ENCODE measurements around the gene UROC1. TPM values are rescaled to one million over a fixed set of nuclear protein-coding genes. Genes with fewer than 3 reads are reported as not detected.

The UROC1 gene
- total and polyA plus RNA-seq, 2 of the 4 experiments (the other 2 are of a cell fraction) = not detected

GRCh38 chr3:126554560-126555525 lies 37.3 kb upstream of the UROC1 start:
- POLR2A ChIA-PET (ENCODE audit: unreplicated experiment) = no interaction called here
- TF ChIP-seq RAD21 (IDR thresholded peaks at IDR 0.05; ENCODE audit: low read length) (no peak), MXI1 (IDR thresholded peaks at IDR 0.05; ENCODE audit: borderline replicate concordance, low read depth, low read length) (no peak), FOS (IDR thresholded peaks at IDR 0.05; ENCODE audit: low read depth, low read length) (no peak), RFX5 (IDR thresholded peaks at IDR 0.05; ENCODE audit: low read depth, low read length) (no peak), USF2 (IDR thresholded peaks at IDR 0.05; ENCODE audit: low read depth, low read length) (no peak), CHD1 (IDR thresholded peaks at IDR 0.05; ENCODE audit: low read depth, low read length) (no peak), RCOR1 (IDR thresholded peaks at IDR 0.05; ENCODE audit: insufficient replicate concordance, low read length) (no peak), SMC3 (IDR thresholded peaks at IDR 0.05; ENCODE audit: low read depth, low read length) (no peak), MAFK (IDR thresholded peaks at IDR 0.05; ENCODE audit: low read depth, low read length) (no peak), BHLHE40 (IDR thresholded peaks at IDR 0.05; ENCODE audit: low read depth, low read length) (no peak), MAZ (IDR thresholded peaks at IDR 0.05; ENCODE audit: borderline replicate concordance, low read depth, low read length) (no peak), CEBPB (IDR thresholded peaks at IDR 0.05; ENCODE audit: low read depth, low read length) (no peak), NFE2L2 (IDR thresholded peaks at IDR 0.05; ENCODE audit: low read depth, low read length) (no peak), CTCF (conservative IDR thresholded peaks at IDR 0.05; ENCODE audit: low read depth, low read length) (no peak)

More at GRCh38 chr3:126554560-126555525, 37.3 kb upstream of the UROC1 start:
- no peaks in the 10 kb centered on the region for H4K20me1 ChIP-seq (ENCODE audit: insufficient read depth, low read length)
- no peaks in the 10 kb centered on the region for H3K4me1 ChIP-seq (ENCODE audit: control insufficient read depth, insufficient read depth, low read length)
- H3K9me1 ChIP-seq (ENCODE audit: insufficient read depth, low read length) = no peaks in the 10 kb centered on the region
- H3K4ac ChIP-seq (ENCODE audit: low read depth, low read length) = no peak overlapping the region
- in situ Hi-C loops (cut with MboI; ENCODE audit: low sequenced_read_pairs) = no loop called here
- no peak overlapping the region for H3K9ac ChIP-seq (ENCODE audit: low read depth, low read length)
- no peak overlapping the region for H4K91ac ChIP-seq (ENCODE audit: insufficient read depth, low read depth, low read length)
- H3K56ac ChIP-seq (ENCODE audit: extremely low read depth, insufficient read depth, low read length) = no peak overlapping the region
- H3K27ac ChIP-seq (ENCODE audit: insufficient read depth, low read length) = no peak overlapping the region
- H2AFZ ChIP-seq (replicated peaks; ENCODE audit: low read length, poor library complexity) = no peak overlapping the region
- H2AK9ac ChIP-seq (replicated peaks; ENCODE audit: low read depth, low read length, poor library complexity) = no peak overlapping the region
- no peak overlapping the region for H3K4me3 ChIP-seq (ENCODE audit: insufficient read depth, low read depth, low read length)
- no peak overlapping the region for H3K23ac ChIP-seq (ENCODE audit: low read depth, low read length)
- no peak overlapping the region for H2BK20ac ChIP-seq (ENCODE audit: low read depth, low read length)
- no peak overlapping the region for H4K5ac ChIP-seq (ENCODE audit: low read depth, low read length)
- CTCF ChIA-PET = interaction anchor here (0.9 kb wide), 1 partner anchor 901 kb away, joined by 3 read pairs; no protein-coding TSS in a partner anchor
- H3K18ac ChIP-seq (ENCODE audit: low read depth, low read length) = no peak overlapping the region
- H2BK5ac ChIP-seq (ENCODE audit: low read depth, low read length, poor library complexity, severe bottlenecking) = no peak overlapping the region
- no peak overlapping the region for H4K8ac ChIP-seq (ENCODE audit: low read depth in 2 of 2, low read length in 2 of 2)
- H3K79me1 ChIP-seq (ENCODE audit: low read depth in 1 of 2, low read length in 2 of 2) = no peaks in the 10 kb centered on the region
- H3K14ac ChIP-seq (replicated peaks; ENCODE audit: low read depth, low read length) = no peak overlapping the region
- no peak overlapping the region for H3K4me2 ChIP-seq (ENCODE audit: low read depth, low read length)
- H2AK5ac ChIP-seq (ENCODE audit: low read depth, low read length) = no peak overlapping the region
- intact Hi-C loops (cut with micrococcal nuclease) = no loop called here
- no peak overlapping the region for H2BK120ac ChIP-seq (ENCODE audit: low read depth, low read length)
- H3K36me3 ChIP-seq (ENCODE audit: control insufficient read depth, insufficient read depth, low read length) = no peaks in the 10 kb centered on the region
- no peaks in the 10 kb centered on the region for H3K9me3 ChIP-seq (ENCODE audit: control insufficient read depth, insufficient read depth, low read length)
- H3K27me3 ChIP-seq (ENCODE audit: control insufficient read depth, insufficient read depth, low read length) = peaks cover 19% of the 10 kb centered on the region; the same call in 1 of the 2 replicates
- dilution Hi-C loops (cut with HindIII; ENCODE audit: low sequenced_read_pairs, unreplicated experiment) = no loop called here
- no peak for DNase-seq
- no peak for ATAC-seq (ENCODE audit: low read depth)
- H2BK15ac ChIP-seq (ENCODE audit: low read depth, low read length) = no peak overlapping the region
- BruUV-seq (replicated peaks) = no TSS peak
- 81% methylated on average over 9 of the region's 19 CpGs; no CpG with 5 or more reads in 1 of the 2 experiments for WGBS, 2 experiments (ENCODE audit: extremely low coverage in 2 of 2, insufficient read length in 1 of 2)
